ENCODE results near the gene TOR4A.

GRCh38 chr9:137241490-137242268, 35.8 kb upstream of the TOR4A start:
- TF ChIP-seq SPI1 (IDR thresholded peaks at IDR 0.05; ENCODE audit: low read depth, low read length): no peak
- no peak for TF ChIP-seq POLR2A (IDR thresholded peaks at IDR 0.05; ENCODE audit: low read depth, low read length)
- no peak for TF ChIP-seq POLR2AphosphoS5 (IDR thresholded peaks at IDR 0.05; ENCODE audit: low read depth, low read length)
- TF ChIP-seq TAF1 (IDR thresholded peaks at IDR 0.05; ENCODE audit: low read depth, low read length): no peak
- no peak for TF ChIP-seq POU2F2 (IDR thresholded peaks at IDR 0.05; ENCODE audit: low read depth, low read length)
- TF ChIP-seq PAX5 (IDR thresholded peaks at IDR 0.05; ENCODE audit: insufficient read depth, low read length, severe bottlenecking): no peak

Data from GM12891 (cell line).